H9 (cell line): ENCODE data around the gene CBFA2T2. TPM values are rescaled to one million over a fixed set of nuclear protein-coding genes. Genes with fewer than 3 reads are reported as not detected.

Experiments used
- DNase-seq: peaks from one replicate; pipeline ENCODE4 v3.0.0-alpha.2; 2017
- H2AFZ ChIP-seq: one replicate; pipeline ENCODE4 v1.6.1; 2013; ENCODE audit warnings: mild to moderate bottlenecking, low read length, control low read depth, moderate library complexity
- H2AK5ac ChIP-seq: 2 replicates; pipeline ENCODE4 v1.6.1; 2013; ENCODE audit warnings: low read length, control low read depth, mixed read lengths; ENCODE audit not compliant: insufficient read length
- H2BK120ac ChIP-seq: one replicate; pipeline ENCODE4 v1.6.1; 2013; ENCODE audit warnings: low read depth, mild to moderate bottlenecking, low read length, control low read depth, inconsistent platforms; ENCODE audit not compliant: poor library complexity, severe bottlenecking
- H2BK12ac ChIP-seq: 2 replicates; pipeline ENCODE4 v1.6.1; 2013; ENCODE audit warnings: low read length, control low read depth, mixed read lengths, low read depth; ENCODE audit not compliant: insufficient read length
- H2BK15ac ChIP-seq: 2 replicates; pipeline ENCODE4 v1.6.1; 2013; ENCODE audit warnings: low read depth, low read length, control low read depth
- H2BK20ac ChIP-seq: one replicate; pipeline ENCODE4 v1.6.1; 2013; ENCODE audit warnings: low read depth, mild to moderate bottlenecking, low read length, control low read depth, inconsistent platforms; ENCODE audit not compliant: poor library complexity, severe bottlenecking
- H2BK5ac ChIP-seq: 2 replicates; pipeline ENCODE4 v1.6.1; 2013; ENCODE audit warnings: low read length, control low read depth, mixed read lengths; ENCODE audit not compliant: insufficient read length
- H3K14ac ChIP-seq: 2 replicates; pipeline ENCODE4 v1.6.1; 2013; ENCODE audit warnings: low read length, control low read depth; ENCODE audit not compliant: insufficient read depth
- H3K18ac ChIP-seq: 2 replicates; pipeline ENCODE4 v1.6.1; 2013; ENCODE audit warnings: low read depth, mild to moderate bottlenecking, mixed read lengths, low read length, control low read depth; ENCODE audit not compliant: insufficient read length
- H3K23ac ChIP-seq: 2 replicates; pipeline ENCODE4 v1.6.1; 2013; ENCODE audit warnings: low read length, control low read depth, mixed read lengths, low read depth; ENCODE audit not compliant: insufficient read length
- H3K23me2 ChIP-seq: 2 replicates; pipeline ENCODE4 v1.6.1; 2013; ENCODE audit warnings: low read depth, mild to moderate bottlenecking, mixed read lengths, low read length, control low read depth; ENCODE audit not compliant: insufficient read length, poor library complexity, severe bottlenecking
- H3K27ac ChIP-seq: 2 replicates; pipeline ENCODE4 v1.5.1; 2013; ENCODE audit warnings: low read length, control low read depth, mixed read lengths, low read depth; ENCODE audit not compliant: insufficient read length
- H3K27me3 ChIP-seq: 2 replicates; pipeline ENCODE4 v1.6.1; 2013; ENCODE audit warnings: low read length, control low read depth, inconsistent platforms; ENCODE audit not compliant: insufficient read depth
- H3K4ac ChIP-seq: 2 replicates; pipeline ENCODE4 v1.6.1; 2013; ENCODE audit warnings: low read depth, mild to moderate bottlenecking, control low read depth, inconsistent platforms, low read length, moderate library complexity
- H3K4me1 ChIP-seq: 2 replicates; pipeline ENCODE4 v1.6.1; 2013; ENCODE audit warnings: low read length, control low read depth, inconsistent platforms; ENCODE audit not compliant: insufficient read depth
- H3K4me2 ChIP-seq: 2 replicates; pipeline ENCODE4 v1.6.1; 2013; ENCODE audit warnings: low read length, control low read depth, mixed read lengths; ENCODE audit not compliant: insufficient read length, insufficient read depth
- H3K56ac ChIP-seq: 2 replicates; pipeline ENCODE4 v1.6.1; 2013; ENCODE audit warnings: low read depth, mild to moderate bottlenecking, mixed read lengths, low read length, control low read depth; ENCODE audit not compliant: insufficient read length
- H3K79me1 ChIP-seq: 2 replicates; pipeline ENCODE4 v1.6.1; 2013; ENCODE audit warnings: low read depth, mild to moderate bottlenecking, moderate library complexity, low read length, control low read depth, inconsistent platforms; ENCODE audit not compliant: insufficient read depth, poor library complexity, severe bottlenecking
- H3K79me2 ChIP-seq: 2 replicates; pipeline ENCODE4 v1.6.1; 2013; ENCODE audit warnings: low read length, control low read depth, inconsistent platforms; ENCODE audit not compliant: insufficient read depth
- H3K9ac ChIP-seq: 2 replicates; pipeline ENCODE4 v1.6.1; 2013; ENCODE audit warnings: low read length, control low read depth, mixed read lengths; ENCODE audit not compliant: insufficient read length; ENCODE audit errors: extremely low read depth
- H3K9me3 ChIP-seq: one replicate; pipeline ENCODE4 v1.6.1; 2013; ENCODE audit warnings: low read depth, low read length, inconsistent platforms; ENCODE audit not compliant: control insufficient read depth
- H3T11ph ChIP-seq: one replicate; pipeline ENCODE4 v1.6.1; 2013; ENCODE audit warnings: mild to moderate bottlenecking, low read length, control low read depth, inconsistent platforms
- H4K20me1 ChIP-seq: one replicate; pipeline ENCODE4 v1.6.1; 2013; ENCODE audit not compliant: control insufficient read depth, insufficient read length, insufficient read depth
- H4K5ac ChIP-seq: 2 replicates; pipeline ENCODE4 v1.6.1; 2013; ENCODE audit warnings: low read depth, mild to moderate bottlenecking, mixed read lengths, low read length, control low read depth; ENCODE audit not compliant: insufficient read length
- H4K8ac ChIP-seq: replicated peaks from 2 replicates; pipeline ENCODE4 v1.6.1; 2013; ENCODE audit warnings: low read length, control low read depth, mixed read lengths, low read depth; ENCODE audit not compliant: insufficient read length
- H4K91ac ChIP-seq: 2 replicates; pipeline ENCODE4 v1.6.1; 2013; ENCODE audit warnings: low read depth, mild to moderate bottlenecking, moderate library complexity, mixed read lengths, low read length, control low read depth; ENCODE audit not compliant: insufficient read length
- H3K27ac Mint-ChIP-seq, 3 experiments: 2 replicates in 2 of 3; 3 replicates in 1 of 3; pipeline ENCODE4 v1.8.0; 2020 to 2021; ENCODE audit warnings: mixed read lengths in 3 of 3, mild to moderate bottlenecking in 1 of 3, moderate library complexity in 1 of 3
- H3K27me3 Mint-ChIP-seq: 2 replicates; pipeline ENCODE4 v1.8.0; 2021; ENCODE audit warnings: low read depth, mild to moderate bottlenecking, moderate library complexity, mixed read lengths
- H3K36me3 Mint-ChIP-seq, 3 experiments: 2 replicates in 2 of 3; 3 replicates in 1 of 3; pipeline ENCODE4 v1.8.0; 2020 to 2021; ENCODE audit warnings: low read depth in 3 of 3, mixed read lengths in 3 of 3; ENCODE audit not compliant: insufficient read depth in 1 of 3
- H3K4me1 Mint-ChIP-seq, 2 experiments: 2 replicates each; pipeline ENCODE4 v1.8.0; 2020; ENCODE audit warnings: mixed read lengths in 2 of 2
- H3K4me3 Mint-ChIP-seq, 2 experiments: 2 replicates in 1 of 2; 3 replicates in 1 of 2; pipeline ENCODE4 v1.8.0; 2020 to 2021; ENCODE audit warnings: mild to moderate bottlenecking in 2 of 2, mixed read lengths in 2 of 2, moderate library complexity in 1 of 2
- H3K9me3 Mint-ChIP-seq, 2 experiments: 2 replicates in 1 of 2; 3 replicates in 1 of 2; pipeline ENCODE4 v1.8.0; 2020; ENCODE audit warnings: mild to moderate bottlenecking in 2 of 2, mixed read lengths in 2 of 2, moderate library complexity in 1 of 2
- WGBS: extraction: QIAGEN DNeasy Blood & Tissue Kit; methylation state at CpG from one replicate; pipeline ENCODE4 v1.1.7; 2013; ENCODE audit warnings: missing lambda C conversion rate, low lambda C conversion rate, mixed read lengths; ENCODE audit not compliant: insufficient read length; ENCODE audit errors: extremely low coverage; 5-methylcytosine and 5-hydroxymethylcytosine counted together
- total RNA-seq: library from RNA; stranded (reverse); gene quantifications from 2 replicates; pipeline ENCODE4 v1.2.1, GENCODE V29; 2021
- TF ChIP-seq, protein P1 (sequence below): fragments of 200-600 bp; sonication (generic); conservative IDR thresholded peaks from 3 replicates; pipeline ENCODE4 v1.8.0; 2021; ENCODE audit warnings: antibody characterized with exemption, mild to moderate bottlenecking

The CBFA2T2 gene
- total RNA-seq, 1 experiment from 2014 or later = 11.2 TPM

DNA sequence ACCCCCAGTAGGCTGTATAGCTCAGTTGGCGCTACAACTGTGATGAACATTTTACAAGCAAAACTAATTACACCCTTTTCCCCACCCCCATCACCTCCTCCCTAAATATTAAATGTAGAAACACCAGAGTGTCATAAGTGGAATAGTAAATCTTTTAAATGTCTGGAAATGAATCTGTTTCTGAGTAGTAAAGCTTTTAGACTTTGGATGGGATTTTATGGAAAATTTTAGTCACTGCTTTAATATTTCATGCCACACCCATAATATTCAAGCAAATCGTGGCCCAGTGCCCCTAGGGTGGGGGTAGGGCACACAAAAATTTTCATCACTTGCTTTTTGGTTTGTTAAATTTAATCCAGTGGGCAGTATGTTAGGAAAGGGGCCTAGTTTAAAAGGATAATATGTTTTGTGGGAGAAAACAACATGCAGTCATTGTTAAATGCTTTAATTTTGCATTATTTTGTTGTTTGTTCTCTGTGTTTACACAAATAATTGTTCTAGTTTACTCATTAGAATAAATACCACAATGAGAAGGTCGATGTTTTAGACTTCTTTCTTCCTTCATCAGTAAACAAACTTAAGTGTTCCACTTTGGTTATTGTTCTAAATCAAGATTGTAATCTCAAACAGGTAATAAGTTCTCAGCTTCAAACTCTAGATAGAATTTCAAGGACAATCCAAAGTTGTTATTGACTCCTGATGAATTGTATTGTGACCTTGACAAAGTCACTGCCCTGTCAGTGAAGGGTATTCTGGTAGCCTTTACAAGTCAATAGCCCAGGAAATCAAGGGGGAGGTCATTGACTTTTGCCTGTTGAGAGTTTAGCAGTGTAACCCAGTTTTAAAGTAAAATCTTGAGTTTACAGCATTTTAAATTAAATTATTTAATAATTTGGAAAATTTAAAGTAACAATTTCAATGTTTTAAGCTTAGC, 79.2 kb downstream of the CBFA2T2 start:
- no peak overlapping the region for H4K91ac ChIP-seq

More for the DNA sequence above, 79.2 kb downstream of the CBFA2T2 start:
- H3K9ac ChIP-seq = no peak overlapping the region
- H2AFZ ChIP-seq = no peak overlapping the region
- no peak overlapping the region for H2BK120ac ChIP-seq
- no peaks in the 10 kb centered on the region for H3K23me2 ChIP-seq
- TF ChIP-seq, protein P1, sequence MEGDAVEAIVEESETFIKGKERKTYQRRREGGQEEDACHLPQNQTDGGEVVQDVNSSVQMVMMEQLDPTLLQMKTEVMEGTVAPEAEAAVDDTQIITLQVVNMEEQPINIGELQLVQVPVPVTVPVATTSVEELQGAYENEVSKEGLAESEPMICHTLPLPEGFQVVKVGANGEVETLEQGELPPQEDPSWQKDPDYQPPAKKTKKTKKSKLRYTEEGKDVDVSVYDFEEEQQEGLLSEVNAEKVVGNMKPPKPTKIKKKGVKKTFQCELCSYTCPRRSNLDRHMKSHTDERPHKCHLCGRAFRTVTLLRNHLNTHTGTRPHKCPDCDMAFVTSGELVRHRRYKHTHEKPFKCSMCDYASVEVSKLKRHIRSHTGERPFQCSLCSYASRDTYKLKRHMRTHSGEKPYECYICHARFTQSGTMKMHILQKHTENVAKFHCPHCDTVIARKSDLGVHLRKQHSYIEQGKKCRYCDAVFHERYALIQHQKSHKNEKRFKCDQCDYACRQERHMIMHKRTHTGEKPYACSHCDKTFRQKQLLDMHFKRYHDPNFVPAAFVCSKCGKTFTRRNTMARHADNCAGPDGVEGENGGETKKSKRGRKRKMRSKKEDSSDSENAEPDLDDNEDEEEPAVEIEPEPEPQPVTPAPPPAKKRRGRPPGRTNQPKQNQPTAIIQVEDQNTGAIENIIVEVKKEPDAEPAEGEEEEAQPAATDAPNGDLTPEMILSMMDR = no peak
- peaks cover 38 to 43% of the 10 kb centered on the region in 2 experiments for H3K4me1 Mint-ChIP-seq
- no peaks in the 10 kb centered on the region for H4K20me1 ChIP-seq
- no peaks in the 10 kb centered on the region for H3K79me1 ChIP-seq
- no peak overlapping the region for H4K5ac ChIP-seq
- H2AK5ac ChIP-seq = no peak overlapping the region
- H3K4ac ChIP-seq = no peak overlapping the region
- no peak overlapping the region for H3T11ph ChIP-seq
- no peak overlapping the region for H3K18ac ChIP-seq
- peaks cover 3% of the 10 kb centered on the region; the same call in 1 of the 2 replicates for H3K27me3 ChIP-seq
- H3K27me3 Mint-ChIP-seq = peaks cover 40% of the 10 kb centered on the region
- no peaks in the 10 kb centered on the region for H3K36me3 Mint-ChIP-seq
- no peak overlapping the region for H2BK5ac ChIP-seq
- no peaks in the 10 kb centered on the region; the same call in 1 of the 2 replicates for H3K4me1 ChIP-seq
- no peak overlapping the region for H3K14ac ChIP-seq
- H3K23ac ChIP-seq = no peak overlapping the region
- H4K8ac ChIP-seq = no peak overlapping the region
- H3K4me2 ChIP-seq = no peak overlapping the region
- no peak overlapping the region for H2BK15ac ChIP-seq
- H2BK20ac ChIP-seq = no peak overlapping the region
- H3K79me2 ChIP-seq = no peaks in the 10 kb centered on the region
- H2BK12ac ChIP-seq = no peak overlapping the region
- no peak overlapping the region for H3K56ac ChIP-seq
- H3K9me3 ChIP-seq = no peaks in the 10 kb centered on the region
- no peak overlapping the region for H3K27ac ChIP-seq
- H3K27ac Mint-ChIP-seq = peak overlapping the region in 1 of 3 experiments; percentile 95; a peak in 4 of 7 replicates
- no peaks in the 10 kb centered on the region for H3K9me3 Mint-ChIP-seq
- H3K4me3 Mint-ChIP-seq = peak overlapping the region; percentile 9 to 52; a peak in 4 of 5 replicates
- no peak for DNase-seq
- no CpG with 5 or more reads among the region's 3 CpGs for WGBS
